Epidermal melanocyte (primary cell): ENCODE data around the gene RSAD1.

Source experiments
- DNase-seq: peaks from one replicate; pipeline ENCODE4 v3.0.0; 2011; ENCODE audit warnings: low spot score; ENCODE audit not compliant: insufficient read length

Gene RSAD1

DNA sequence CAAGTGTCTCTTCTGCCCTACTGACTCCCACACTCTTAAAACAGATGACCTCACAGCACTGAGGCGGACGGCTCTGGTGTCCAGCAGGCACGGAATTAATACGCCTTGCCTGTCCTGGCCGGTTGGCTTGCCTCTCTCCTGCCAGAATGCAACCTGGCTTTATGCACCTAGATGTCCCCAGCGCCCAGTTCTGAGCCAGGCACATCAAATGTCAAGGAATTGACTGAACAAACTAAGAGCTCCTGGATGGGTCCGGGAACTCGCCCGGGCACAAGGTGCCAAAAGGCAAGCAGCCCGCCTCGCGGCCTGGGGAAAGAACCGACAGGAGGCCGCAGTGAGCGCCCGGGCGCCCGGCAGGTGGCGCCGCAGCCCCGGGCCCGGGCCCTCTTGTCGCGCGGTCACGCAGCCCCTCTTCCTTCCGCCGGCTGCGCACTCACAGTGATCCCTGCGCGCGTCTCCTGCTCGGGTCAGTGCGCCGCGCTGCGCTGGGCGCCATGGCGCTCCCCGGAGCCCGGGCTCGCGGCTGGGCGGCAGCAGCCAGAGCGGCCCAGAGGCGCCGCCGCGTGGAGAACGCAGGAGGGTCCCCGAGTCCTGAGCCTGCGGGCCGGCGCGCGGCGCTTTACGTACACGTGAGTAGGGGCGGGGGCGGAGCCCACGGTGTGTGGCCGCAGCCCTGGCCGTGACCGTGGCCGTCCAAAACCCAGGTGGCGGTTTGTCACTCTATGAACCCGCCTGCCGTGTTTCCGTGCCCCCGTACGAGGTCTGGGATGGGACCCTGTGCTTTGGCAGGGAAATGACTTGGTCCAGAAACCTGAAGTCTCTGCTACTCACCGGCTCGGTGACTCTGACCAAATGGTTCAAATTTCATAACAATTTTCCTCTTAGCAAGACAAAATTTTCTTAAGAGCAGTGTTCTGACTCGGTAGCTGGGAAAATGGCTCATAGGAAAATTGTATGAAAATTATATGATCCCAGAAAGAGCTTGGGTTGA, at the start of gene RSAD1:
TSS of gene RSAD1 (plus strand) at position 470 of the 991 bp plus-strand sequence. CDS start at position 495, 25 bp downstream.
- peak; percentile 75 for DNase-seq

DNA sequence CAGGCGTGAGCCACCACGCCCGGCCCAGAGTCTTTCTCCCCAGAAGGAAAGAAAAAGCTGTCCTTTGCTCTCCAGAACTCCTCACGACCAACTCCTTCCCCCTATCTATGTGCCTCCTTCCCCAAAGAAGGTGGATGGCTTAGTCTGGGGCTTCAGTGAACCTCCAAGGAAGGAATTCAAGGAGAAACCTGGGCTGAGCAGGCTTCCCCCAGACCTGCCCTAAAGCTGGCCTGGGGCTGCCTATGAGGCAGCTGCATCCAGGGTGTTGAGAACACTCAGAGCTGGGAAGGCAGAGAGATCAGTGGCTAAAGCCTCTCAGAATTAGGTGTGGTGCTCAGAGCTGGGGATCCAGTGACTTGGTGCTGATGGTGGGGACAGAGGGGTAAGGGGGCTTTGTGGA, 48.9 kb upstream of the RSAD1 start:
- DNase-seq: no peak

DNA sequence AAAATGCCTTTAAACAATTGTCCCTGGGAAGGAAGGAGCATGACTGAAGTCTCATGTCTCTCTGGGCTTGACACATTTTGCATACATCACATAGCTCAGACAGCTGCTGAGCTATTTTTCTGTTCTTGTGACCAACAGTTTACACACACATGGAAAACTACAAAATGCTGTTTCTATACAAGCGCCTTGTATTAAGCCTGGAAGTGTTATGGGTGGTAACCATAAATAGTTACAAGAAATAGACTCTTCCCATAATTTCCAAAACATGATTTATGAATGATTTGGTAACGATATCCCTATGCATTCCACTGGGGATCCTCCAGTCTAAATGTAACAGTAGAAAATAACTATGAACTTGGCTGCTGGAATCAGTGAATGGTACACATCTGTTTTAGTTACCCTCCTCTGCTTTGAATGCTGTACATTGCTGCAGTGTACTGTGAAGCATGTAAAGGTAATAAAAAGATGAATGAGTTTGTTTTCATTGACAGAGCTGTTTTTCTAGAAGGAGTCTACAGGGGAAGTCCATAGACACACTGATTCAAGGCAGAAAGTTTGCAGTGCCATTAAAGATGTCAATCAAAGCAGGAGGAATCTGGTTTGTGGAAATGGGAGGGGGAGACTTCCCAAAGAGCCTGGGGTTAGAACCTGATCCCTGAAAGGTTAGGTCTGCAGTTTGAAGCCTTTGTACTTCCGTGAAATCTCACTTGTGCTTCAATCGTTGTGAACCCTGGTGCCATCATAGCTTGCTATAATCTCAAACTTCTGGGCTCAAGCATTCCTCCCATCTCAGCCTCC, 47.6 kb upstream of the RSAD1 start:
- no peak for DNase-seq

DNA sequence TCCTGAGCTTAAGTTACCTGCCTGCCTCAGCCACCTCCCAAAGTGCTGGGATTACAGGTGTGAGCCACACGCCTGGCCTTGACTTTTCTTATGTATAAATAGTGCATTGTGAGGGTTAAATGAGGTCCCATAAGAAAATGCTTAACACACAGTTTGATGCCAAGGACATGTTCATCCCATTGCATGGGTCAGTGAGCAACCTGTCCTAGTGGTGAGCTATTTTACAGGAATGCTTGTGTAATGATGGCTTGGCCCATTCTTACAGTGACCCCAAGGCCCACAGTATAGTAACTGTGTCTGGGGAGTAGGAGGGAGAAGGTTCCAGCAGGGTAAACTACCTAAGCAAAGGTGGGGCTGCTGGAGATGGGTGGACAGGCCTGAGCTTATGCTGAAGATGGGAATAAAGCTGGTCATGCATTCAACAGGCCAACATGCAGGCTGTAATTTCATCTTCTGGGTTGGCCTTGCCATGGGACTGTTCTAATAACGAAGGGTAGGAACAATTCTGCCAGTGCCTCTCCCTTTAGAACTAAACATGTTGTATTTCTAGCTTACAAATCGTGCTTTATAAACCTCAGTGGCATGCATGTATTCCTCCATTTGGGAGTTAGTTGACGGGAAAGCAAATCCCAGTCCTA, 46.4 kb upstream of the RSAD1 start:
- DNase-seq: no peak

DNA sequence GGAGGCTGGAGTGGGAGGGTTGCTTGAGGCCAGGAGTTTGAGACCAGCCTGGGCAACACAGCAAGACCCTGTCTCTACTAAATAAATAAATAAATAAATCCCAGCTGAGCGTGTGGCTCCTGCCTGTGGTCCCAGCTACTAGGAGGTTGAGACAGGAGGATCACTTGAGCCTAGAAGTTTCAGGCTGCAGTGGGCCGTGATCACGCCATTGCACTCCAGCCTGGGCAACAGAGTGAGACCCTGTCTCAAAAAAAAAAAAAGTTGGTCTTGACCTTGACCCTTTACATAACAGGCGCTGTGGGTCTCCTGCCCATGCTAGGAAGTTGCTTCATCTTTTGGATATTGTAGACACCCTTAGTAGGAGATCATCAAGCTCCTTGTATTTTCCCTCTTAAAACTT, 41.3 kb upstream of the RSAD1 start:
- DNase-seq: no peak

DNA sequence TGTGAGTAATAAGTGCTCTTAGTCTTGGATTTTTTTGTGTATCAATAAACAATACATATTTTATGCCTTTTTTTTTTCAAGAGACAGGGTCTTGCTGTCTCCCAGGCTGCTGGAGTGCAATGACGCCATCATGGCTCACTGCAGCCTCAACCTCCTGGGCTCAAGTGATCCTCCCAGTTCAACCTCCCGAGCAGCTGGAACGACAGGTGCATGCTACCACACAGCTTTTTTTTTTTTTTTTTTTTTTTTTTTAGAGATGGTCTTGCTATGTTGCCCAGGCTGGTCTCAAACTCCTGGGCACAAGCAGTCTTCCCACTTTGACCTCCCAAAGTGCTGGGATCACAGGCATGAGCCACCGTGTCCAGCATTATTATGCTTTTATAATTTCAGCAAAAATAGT, 39.7 kb upstream of the RSAD1 start:
- no peak for DNase-seq

DNA sequence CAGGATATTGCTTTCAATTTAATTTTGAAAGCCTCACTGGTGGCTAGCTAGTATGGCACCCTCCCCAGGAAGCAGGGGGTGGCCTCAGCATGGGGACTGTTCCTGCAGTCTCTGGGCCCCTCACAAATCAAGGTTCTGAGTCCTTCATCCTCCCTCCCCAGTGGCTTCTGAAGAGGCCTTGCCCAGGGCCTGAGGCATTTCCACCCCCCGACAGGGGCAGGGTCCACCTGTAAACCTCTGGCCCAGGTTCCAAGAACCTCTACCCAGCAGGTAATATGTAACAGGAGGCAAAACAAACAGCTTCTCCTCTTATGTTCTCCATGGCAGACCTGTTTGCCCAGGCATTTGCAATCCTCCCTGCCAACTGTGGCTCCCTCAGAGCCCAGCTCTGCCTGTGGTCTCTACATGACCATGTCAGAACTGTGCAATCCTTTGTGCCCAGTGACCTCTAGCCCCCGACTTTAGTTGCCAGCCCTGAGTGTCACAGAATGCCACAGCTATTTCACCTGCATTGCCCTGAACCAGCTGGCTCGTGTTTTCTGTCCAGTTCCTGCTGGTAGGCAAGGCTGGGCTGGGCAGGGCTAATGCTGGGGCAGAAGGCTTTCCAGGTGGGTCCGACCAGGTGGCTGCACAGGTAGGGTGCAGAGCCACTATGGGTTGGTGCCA, 38.4 kb upstream of the RSAD1 start:
- no peak for DNase-seq

DNA sequence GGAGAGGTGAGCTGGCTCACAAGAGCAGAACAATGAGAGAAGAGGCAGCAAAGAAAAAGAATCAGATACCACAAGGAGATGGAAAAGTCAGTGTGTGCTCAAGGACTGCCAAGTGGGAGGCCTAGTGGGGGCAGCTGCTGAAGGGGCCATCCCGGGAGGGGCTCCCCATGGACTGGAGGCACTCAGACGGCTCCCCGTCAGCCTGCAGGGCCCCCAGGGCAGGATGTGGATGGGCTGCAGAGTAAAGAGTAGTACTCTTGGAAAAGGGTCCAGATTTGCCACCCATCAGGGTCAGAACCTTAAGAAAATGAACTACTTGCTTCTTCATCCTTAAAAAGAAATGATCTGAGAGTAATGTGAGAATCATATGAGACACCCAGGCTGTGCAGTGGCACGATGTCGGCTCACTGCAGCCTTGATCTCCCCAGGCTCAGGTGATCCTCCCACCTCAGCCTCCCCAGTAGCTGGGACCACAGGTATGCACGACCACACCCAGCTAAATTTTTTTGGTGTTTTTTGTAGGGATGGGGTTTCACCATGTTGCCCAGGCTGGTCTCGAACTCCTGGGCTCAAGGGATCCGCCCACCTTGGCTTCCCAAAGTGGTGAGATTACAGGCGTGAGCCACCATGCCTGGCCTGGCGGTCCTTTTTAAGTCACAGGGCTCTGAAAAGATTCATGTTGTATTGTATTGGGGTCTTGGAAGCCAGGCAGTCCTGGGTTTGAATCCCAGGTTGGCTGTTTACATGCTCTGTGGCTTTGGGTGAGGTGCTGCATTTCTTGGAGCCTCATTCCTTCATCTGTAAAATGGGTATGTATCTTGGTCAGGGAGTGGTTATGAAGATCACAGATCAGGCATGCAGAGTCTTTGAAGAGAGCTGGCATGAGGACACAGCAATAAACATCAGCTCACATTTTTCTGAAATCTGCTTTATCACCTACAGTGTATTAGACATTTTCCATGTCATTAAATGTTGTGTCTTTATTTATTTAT, 37.5 kb upstream of the RSAD1 start:
- DNase-seq: no peak

DNA sequence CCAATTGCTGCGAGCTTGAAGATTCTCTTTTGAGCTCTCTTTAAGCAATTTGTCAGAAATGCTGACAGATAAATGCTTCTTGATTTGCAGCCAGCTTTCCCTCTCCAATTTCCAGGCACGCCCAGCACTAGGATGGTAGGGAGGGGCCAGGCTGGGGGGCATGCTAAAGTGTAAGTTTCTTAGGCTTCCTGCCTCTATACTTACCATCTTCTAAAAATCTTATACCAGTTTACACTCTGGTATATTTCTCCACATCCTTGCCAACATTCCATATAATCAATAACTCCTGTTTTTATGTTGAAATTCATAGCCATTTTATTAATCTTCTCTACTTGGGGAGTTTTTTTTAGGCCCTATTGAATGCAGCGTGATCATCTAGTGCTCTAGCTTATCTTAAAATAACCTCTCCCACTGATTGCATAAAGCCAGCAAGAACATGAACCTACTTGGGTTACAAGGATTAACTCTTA, 35.1 kb upstream of the RSAD1 start:
- DNase-seq: no peak

DNA sequence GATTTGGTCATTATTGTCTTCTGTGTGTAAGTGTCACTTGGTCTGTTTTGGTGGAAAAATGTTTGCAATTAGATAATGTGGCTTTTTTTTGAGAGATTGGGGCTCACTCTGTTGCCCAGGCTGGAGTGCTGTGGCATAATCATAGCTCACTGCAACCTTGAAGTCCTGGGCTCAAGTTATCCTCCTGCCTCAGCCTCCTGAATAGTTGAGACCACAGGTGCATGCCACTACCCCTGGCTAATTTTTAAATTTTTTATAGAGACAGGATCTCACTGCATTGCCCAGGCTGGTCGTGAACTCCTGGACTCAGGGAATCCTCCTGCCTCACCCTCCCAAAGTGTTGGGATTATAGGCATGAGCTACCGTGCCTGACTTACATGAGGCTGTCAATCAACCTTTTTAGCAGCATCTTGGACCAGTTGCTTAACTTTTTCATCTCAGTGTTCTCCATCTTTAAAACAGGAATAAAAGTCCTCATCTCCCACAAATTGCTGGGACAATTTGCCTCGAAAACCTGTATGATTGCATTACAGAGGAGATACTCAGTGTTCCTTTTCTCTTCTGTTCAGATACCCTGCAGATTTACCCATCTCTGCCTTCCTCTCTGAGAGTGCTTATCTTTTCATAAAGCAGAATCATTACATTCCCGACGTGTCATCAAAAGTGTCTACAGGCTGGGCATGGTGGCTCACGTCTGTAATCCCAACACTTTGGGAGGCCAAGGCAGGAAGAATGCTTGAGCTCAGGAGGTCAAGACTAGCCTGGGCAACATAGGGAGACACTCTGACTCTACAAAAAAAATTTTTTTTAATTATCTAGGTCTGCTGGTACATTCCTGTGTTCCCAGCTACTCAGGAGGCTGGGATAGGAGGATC, 33.6 kb upstream of the RSAD1 start:
- DNase-seq: no peak

DNA sequence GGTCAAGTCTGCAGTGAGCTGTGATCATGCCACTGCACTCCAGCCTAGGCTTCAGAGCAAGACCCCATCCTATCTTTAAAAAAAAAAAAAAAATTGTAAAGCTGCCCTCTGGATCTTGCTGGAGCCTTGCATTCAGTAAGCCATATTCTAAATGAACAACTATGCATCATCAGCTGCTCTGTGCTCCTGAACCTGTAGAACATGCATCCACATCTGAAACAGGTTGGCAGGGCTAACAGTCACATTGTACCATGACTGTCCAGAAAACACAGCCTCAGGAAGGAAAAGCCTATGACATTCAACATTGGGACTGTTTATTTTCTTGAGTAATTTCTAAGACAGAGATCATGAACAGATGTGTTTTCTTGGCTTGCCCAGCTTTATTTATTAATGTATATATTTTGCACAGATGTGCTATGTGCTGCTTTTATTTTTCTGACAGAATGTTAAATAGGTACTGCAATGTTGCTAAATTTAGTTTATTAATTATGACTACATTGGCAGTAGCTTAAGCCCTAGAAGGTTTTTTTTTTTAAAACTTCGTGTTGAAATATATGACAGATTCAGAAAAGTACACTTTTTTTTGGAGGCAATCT, 32.8 kb upstream of the RSAD1 start:
- no peak for DNase-seq

DNA sequence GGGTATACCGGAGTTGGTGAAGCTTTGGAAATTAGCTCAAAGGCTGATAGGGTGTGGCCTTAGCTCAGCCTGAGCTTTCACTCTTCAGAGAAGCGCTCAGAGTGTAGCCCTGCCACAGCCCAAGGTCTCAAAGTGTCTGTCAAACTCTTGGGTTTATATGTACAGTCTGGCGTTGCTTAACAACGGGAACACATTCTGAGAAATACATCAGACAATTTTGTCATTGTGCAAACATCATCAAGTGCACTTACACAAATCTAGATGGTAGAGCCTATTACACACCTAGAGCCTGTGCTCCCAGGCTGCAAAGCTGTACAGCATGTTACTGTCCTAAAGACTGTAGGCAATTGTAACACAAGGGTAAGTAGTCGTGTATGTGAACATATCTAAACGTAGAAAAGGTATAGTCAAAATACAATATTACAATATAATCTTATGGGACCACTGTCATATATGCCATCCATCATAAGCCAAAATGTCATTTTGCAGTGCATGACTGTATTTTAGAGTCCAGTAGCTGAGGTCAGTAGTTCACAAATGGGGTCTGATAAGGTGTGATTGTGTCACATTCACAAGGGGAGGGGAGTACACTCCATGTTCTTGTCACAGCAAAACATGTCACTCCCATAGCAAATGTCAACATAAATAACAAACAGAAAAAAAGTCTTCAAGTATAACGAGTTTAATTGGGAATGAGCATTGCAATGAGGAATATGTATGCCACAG, 30.6 kb upstream of the RSAD1 start:
- no peak for DNase-seq

DNA sequence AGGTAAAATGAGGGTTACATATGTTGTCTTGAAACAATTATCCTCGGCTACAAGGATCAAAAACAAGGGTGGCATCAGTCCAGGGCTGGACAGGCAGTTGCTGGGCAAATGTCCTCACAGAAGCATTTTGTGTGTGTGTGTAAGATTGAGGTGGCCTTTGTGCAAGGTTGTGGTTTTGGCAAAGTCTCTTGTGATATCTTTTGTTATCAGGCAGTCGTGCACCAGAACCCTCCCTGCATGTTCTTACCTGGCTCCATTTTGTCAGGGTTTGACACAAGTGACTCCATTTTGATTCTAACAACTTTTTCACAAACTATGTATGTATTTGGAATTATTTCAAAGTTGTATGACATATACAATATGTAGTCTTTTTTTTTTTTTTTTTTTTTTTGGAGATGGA, 30.0 kb upstream of the RSAD1 start:
- DNase-seq: no peak

DNA sequence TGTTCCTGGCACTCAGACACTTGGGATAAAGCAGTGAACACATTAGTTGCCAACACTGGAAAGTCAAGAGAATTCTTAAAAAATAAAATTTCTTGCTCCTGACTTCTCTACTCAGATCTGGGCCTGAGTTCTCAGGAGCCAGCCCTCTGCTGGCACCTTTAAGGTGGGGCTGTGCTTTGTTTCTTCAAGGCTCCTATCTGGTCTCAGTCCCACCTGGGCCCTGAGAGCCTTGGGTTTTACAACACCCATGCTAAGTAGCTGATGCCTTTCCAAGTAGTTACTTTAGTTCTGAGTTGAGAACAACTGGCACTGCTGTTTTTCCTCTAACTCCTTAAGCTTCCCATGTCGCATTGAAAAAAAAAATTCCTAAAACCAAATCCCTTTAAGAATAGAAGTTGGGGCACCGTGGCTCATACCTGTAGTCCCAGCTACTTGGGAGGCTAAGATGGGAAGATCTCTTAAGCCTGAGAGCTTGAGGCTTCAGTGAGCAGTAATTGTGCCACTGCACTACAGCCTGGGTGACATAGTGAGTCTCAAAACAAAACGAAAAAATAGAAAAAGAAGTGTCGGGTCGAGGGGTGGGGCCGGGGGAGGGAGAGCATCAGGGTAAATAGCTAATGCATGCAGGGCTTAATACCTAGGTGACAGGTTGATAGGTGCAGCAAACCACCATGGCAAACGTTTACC, 26.6 kb upstream of the RSAD1 start:
- no peak for DNase-seq

DNA sequence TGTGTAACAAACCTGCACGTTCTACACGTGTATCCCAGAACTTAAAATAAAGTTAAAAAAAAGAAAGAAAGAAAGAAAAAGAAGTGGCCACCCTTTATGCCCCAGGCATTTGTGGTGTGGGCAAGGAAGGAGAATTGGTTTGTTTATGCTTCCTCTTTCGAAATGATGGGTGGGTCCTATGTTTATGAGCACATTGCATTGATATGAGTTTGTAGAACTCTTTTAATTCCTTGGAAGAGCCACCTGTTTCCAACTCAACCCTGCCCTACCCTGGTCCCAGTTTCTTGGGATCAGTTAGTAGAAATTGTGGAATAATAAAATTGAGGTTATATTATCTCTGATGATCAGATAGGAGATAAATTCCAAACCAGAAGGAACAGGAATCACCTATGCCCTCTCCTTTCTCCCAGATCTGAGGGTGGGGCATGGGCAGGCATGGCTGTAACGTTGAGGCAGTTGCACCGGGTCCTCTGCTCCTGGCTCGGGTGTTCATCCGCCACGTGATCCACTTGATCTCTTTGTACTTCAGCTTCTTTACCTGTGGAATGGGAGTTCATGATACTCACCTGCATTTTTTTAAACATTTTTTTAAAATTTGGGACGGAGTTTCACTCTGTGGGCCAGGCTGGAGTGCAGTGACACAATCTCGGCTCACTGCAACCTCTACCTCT, 25.9 kb upstream of the RSAD1 start:
- no peak for DNase-seq

DNA sequence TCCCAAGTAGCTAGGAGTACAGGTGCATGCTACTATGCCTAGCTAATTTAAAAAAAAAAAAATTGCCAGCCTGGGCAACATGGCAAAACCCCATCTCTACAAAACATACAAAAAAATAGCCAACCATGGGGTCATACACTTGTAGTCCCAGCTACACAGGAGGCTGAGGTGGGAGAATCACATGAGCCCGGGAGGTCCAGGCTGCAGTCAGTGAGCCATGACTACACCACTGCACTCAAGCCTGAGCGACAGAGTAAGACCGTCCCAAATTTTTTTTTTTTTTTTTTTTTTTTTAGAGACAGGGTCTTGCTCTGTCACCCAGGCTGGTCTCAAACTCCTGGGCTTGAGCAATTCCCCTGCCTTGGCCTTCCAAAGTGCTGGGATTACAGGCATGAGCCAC, 24.8 kb upstream of the RSAD1 start:
- no peak for DNase-seq

DNA sequence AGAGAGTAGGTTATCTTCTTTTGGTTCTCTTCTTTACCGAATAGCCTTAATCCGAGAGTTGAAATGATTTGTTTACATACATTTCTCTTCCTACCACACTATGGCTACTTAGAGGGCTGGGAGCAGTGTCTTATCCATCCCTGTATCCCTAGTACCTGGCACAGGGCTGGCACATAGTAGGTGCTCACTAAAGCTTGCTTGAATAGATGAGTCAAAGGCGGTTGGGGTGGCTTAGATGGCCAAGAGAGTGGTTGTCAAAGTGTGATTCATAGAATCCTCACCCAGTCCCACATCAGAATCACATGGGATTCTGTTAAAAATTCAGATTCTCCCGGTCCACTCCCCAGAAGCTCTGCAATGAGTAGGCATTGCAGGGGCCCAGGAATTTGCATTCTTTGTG, 21.0 kb upstream of the RSAD1 start:
- no peak for DNase-seq
